Heart left ventricle (tissue), 13 donors: ENCODE results near the gene MAPK8IP2.

Experiments
- POLR2A ChIP-seq, 2 donors: fragments of 450-650 bp; IDR thresholded peaks; one replicate each; pipeline ENCODE4 v1.6.1; 2017; ENCODE audit warnings: antibody characterized with exemption in 2 of 2, mild to moderate bottlenecking in 2 of 2, moderate library complexity in 2 of 2
- TF ChIP-seq, protein P1 (sequence below), 12 donors: fragments of 200-600 bp; sonication (generic) in 4 of 12; IDR thresholded peaks; one replicate each; pipeline versions ENCODE4 v1.5.0 to v1.8.0; 2018 to 2022; ENCODE audit warnings: antibody characterized with exemption in 12 of 12, mild to moderate bottlenecking in 5 of 12
- donor health status: ischemic (EF 13 %, LVEDD 7.1; RV severe dilation, severe dysfunction).
- donor health status: DM: no; HTN: yes; CAD: no.
- donor health status: DM: no; HTN: no; CAD: no.
- donor health status: ischemic (EF 25% LVEDD 6.9; RV normal size, moderate dysfunction).
- donor health status: ischemic (EF 25% LVEDD 5.7; RV mildly dilated, moderate dysfunction).
- donor health status: ischemic (EF 35%, LVEDD 5.7; RV mildly dilated, moderate dysfunction).
- donor health status: nonischemic (EF 11% LVEDD 7.7; RV severe dilation, severe dysfunction).
- donor health status: DM: yes; HTN: yes; CAD: no.
- donor health status: PGD.
- donor health status: ischemic (EF 29% LVEDD 5.4; RV normal size, mild dysfunction).
- donor health status: nonischemic (EF 23%, LVEDD 6.1; RV moderate dilation, normal function).

DNA sequence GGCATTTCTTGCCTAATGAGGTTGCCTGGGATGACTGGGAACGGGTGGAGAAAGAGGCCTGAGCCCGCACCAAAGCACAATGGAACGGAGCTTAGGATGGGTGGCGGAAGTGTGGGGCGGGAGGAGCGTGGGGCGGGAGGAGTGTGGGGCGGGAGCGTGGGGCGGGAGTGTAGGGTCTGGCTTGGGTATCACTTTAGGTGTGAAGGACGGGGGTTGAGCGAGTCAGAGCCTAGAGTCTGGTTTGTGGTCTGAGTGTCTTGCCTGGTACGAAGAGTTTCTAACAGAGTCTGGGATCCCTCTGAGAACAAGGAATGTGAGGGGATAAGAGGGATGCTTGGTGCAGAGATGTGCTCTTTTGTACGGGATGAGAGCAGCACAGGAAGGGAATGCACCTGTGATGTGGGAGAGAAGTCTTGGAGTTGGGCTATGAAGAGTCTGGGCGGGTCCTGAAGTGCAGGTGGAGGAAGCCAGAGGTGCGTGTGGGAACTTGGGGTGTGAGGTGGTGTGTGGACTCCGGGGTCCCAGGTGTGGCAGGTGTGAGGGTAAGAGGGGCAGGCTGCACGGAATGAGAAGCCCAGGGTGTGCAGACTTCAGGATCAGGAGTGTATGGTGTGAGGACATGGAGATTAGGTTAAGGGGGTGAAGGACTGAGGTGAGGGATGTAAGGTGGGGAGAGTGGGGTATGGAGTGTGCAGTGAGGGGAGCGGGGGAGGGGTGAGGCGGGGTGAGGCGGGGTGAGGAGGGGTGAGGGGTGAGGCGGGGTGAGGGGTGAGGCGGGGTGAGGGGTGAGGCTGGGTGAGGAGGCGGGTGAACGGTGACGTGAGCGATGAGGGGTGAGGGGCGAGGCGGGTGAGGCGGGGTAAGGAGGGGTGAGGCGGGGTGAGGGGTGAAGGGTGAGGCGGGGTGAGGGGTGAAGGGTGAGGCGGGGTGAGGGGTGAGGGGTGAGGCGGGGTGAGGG lies 38.9 kb upstream of the MAPK8IP2 start:
- TF ChIP-seq, protein P1, sequence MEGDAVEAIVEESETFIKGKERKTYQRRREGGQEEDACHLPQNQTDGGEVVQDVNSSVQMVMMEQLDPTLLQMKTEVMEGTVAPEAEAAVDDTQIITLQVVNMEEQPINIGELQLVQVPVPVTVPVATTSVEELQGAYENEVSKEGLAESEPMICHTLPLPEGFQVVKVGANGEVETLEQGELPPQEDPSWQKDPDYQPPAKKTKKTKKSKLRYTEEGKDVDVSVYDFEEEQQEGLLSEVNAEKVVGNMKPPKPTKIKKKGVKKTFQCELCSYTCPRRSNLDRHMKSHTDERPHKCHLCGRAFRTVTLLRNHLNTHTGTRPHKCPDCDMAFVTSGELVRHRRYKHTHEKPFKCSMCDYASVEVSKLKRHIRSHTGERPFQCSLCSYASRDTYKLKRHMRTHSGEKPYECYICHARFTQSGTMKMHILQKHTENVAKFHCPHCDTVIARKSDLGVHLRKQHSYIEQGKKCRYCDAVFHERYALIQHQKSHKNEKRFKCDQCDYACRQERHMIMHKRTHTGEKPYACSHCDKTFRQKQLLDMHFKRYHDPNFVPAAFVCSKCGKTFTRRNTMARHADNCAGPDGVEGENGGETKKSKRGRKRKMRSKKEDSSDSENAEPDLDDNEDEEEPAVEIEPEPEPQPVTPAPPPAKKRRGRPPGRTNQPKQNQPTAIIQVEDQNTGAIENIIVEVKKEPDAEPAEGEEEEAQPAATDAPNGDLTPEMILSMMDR (IDR thresholded peaks at IDR 0.05), result no peak
- no peak for TF ChIP-seq POLR2A (IDR thresholded peaks at IDR 0.05)
